Upper lobe of left lung (tissue), 4 donors: ENCODE data around the gene NKX2-1.

Experiments
- POLR2A ChIP-seq, 4 donors: fragments of 450-650 bp; IDR thresholded peaks; one replicate each; pipeline ENCODE4 v1.5.1; 2016 to 2017; ENCODE audit warnings: antibody characterized with exemption in 4 of 4, mild to moderate bottlenecking in 2 of 4
- POLR2AphosphoS5 ChIP-seq, 2 donors: sonication (generic); formaldehyde crosslinking; IDR thresholded peaks; one replicate each; pipeline ENCODE4 v1.5.1; 2017; ENCODE audit warnings: antibody characterized with exemption in 2 of 2
- TF ChIP-seq, protein P1 (sequence below), 6 experiments: fragments of 450-650 bp in 4 of 6; fragments of 200-600 bp in 2 of 6; sonication (generic) in 2 of 6; IDR thresholded peaks; one replicate each; pipeline ENCODE4 v1.5.1; 2016 to 2019; ENCODE audit warnings: antibody characterized with exemption in 6 of 6

DNA sequence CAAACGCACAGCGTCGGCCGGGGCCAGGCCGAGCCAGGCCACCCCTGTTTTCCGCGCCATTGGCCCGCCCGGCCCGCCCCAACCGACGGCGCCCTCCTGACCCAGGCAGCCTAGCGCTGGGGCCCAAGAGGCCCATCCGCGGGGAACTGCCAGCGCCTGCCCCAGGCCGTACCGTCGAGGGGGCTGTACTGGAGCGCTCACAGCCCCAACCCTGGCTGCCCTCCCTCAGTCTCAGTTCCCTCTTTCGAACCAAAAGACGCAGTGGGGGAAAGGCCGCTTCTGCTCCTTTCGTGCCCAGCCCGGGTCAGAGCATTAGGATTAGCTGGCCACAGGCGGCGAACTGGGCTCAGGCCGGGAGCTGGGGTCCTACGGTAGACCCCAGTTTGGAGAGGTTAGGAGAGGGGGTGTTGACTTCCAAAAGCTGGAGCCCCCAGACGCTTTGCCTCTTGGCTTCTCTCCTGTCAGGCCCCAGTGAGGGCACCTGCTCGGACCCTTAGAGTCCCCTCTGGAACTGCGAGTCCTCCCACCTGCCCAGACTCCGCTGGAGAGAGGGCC, 1.9 kb downstream of the NKX2-1 start:
- TF ChIP-seq, protein P1, sequence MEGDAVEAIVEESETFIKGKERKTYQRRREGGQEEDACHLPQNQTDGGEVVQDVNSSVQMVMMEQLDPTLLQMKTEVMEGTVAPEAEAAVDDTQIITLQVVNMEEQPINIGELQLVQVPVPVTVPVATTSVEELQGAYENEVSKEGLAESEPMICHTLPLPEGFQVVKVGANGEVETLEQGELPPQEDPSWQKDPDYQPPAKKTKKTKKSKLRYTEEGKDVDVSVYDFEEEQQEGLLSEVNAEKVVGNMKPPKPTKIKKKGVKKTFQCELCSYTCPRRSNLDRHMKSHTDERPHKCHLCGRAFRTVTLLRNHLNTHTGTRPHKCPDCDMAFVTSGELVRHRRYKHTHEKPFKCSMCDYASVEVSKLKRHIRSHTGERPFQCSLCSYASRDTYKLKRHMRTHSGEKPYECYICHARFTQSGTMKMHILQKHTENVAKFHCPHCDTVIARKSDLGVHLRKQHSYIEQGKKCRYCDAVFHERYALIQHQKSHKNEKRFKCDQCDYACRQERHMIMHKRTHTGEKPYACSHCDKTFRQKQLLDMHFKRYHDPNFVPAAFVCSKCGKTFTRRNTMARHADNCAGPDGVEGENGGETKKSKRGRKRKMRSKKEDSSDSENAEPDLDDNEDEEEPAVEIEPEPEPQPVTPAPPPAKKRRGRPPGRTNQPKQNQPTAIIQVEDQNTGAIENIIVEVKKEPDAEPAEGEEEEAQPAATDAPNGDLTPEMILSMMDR (IDR thresholded peaks at IDR 0.05), result no peak
- TF ChIP-seq POLR2A (IDR thresholded peaks at IDR 0.05) (no peak), POLR2AphosphoS5 (IDR thresholded peaks at IDR 0.05) (no peak)
